K562 (cell line): ENCODE data around the gene NFKBIB. TPM values are rescaled to one million over a fixed set of nuclear protein-coding genes. Genes with fewer than 3 reads are reported as not detected.
A peak's percentile ranks its signal among the peaks of the same experiment; 100 is the strongest.

Source experiments
- CHD7 ChIP-seq: fragments of 200-600 bp; sonication (generic); IDR thresholded peaks from one replicate; pipeline ENCODE4 v1.6.1; 2012; ENCODE audit warnings: mild to moderate bottlenecking, low read depth, low read length, inconsistent platforms
- EGR1 ChIP-seq: fragments of 450-650 bp; conservative IDR thresholded peaks from 2 replicates; pipeline ENCODE4 v1.6.1; 2017; ENCODE audit warnings: mild to moderate bottlenecking
- FIP1L1 ChIP-seq: fragments of 200-400 bp; formaldehyde crosslinking; IDR thresholded peaks from 2 replicates; pipeline ENCODE4 v1.6.1; 2018; ENCODE audit warnings: mild to moderate bottlenecking, low read depth, low read length; ENCODE audit not compliant: poor library complexity, severe bottlenecking
- HDAC2 ChIP-seq: fragments of 450-650 bp; IDR thresholded peaks from 2 replicates; pipeline ENCODE4 v1.6.1; 2016; ENCODE audit warnings: mild to moderate bottlenecking
- POLR2G ChIP-seq: fragments of 200-400 bp; formaldehyde crosslinking; IDR thresholded peaks from 2 replicates; pipeline ENCODE4 v1.6.1; 2017; ENCODE audit warnings: low read depth, mild to moderate bottlenecking, antibody characterized with exemption, low read length, moderate library complexity
- polyA plus RNA-seq, 8 experiments: library from polyadenylated mRNA; depleted of rRNA in 4 of 8; stranded (reverse) in 5 of 8; unstranded in 3 of 8; fragments of >200 nt; fragmentation: Nextera tagmentation in 2 of 8; fragmentation: Illumina TruSeq in 1 of 8; extraction: Ambion mirVana in 2 of 8; extraction: Trizol in 1 of 8; gene quantifications; 2 replicates each; pipeline versions ENCODE4 v1.2.1 to v1.2.3, GENCODE V29; 2011 to 2014; ENCODE audit warnings: inconsistent platforms in 1 of 8, missing spikeins in 1 of 8
- total RNA-seq, 7 experiments: library from RNA; depleted of rRNA in 6 of 7; stranded (reverse); fragments of >200 nt in 6 of 7; fragmentation: Illumina TruSeq in 2 of 7; extraction: Trizol in 2 of 7; gene quantifications; 2 replicates each; pipeline versions ENCODE4 v1.2.1 to v1.2.3, GENCODE V29; 2011 to 2021; ENCODE audit warnings: low replicate concordance in 1 of 7
- TF ChIP-seq, protein P1 (sequence below): sonication (generic); formaldehyde crosslinking; IDR thresholded peaks from 2 replicates; pipeline ENCODE4 v1.8.1; 2023; ENCODE audit warnings: mild to moderate bottlenecking, missing genetic modification reagents

NFKBIB gene
- total and polyA plus RNA-seq, 9 of the 15 experiments (the other 6 are each of a cell fraction or from before 2014, with no cell fraction given) = 1.5 to 44.9 (median 10.4) TPM

- no peak for TF ChIP-seq CHD7
- peak; percentile 33; the same call in 1 of the 2 replicates for TF ChIP-seq EGR1
- TF ChIP-seq, protein P1, sequence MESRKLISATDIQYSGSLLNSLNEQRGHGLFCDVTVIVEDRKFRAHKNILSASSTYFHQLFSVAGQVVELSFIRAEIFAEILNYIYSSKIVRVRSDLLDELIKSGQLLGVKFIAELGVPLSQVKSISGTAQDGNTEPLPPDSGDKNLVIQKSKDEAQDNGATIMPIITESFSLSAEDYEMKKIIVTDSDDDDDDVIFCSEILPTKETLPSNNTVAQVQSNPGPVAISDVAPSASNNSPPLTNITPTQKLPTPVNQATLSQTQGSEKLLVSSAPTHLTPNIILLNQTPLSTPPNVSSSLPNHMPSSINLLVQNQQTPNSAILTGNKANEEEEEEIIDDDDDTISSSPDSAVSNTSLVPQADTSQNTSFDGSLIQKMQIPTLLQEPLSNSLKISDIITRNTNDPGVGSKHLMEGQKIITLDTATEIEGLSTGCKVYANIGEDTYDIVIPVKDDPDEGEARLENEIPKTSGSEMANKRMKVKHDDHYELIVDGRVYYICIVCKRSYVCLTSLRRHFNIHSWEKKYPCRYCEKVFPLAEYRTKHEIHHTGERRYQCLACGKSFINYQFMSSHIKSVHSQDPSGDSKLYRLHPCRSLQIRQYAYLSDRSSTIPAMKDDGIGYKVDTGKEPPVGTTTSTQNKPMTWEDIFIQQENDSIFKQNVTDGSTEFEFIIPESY (CRISPR knock-in tag) = peak; percentile 82
- no peak for TF ChIP-seq HDAC2
- TF ChIP-seq FIP1L1 = peak; percentile 40
- TF ChIP-seq POLR2G = peak; percentile 43
- TF ChIP-seq, all 486 proteins: peak for 4
Measured at GRCh38 chr19:38949580-38950367, 50.0 kb downstream of the NFKBIB start (continued).
